HEK293T (cell line): Measurements from ENCODE around the gene RGSL1.

Experiments used
- BHLHE40 ChIP-seq: fragments of 450-650 bp; IDR thresholded peaks from 2 replicates; pipeline ENCODE4 v1.6.1; 2016; ENCODE audit warnings: mild to moderate bottlenecking, moderate library complexity, borderline replicate concordance
- ELF4 ChIP-seq: fragments of 450-650 bp; IDR thresholded peaks from 2 replicates; pipeline ENCODE4 v1.6.1; 2017; ENCODE audit warnings: antibody characterized with exemption
- FOXA1 ChIP-seq: fragments of 450-650 bp; IDR thresholded peaks from 2 replicates; pipeline ENCODE4 v1.6.1; 2016; ENCODE audit warnings: mild to moderate bottlenecking
- FOXM1 ChIP-seq: fragments of 450-650 bp; IDR thresholded peaks from 2 replicates; pipeline ENCODE4 v1.6.1; 2017; ENCODE audit warnings: mild to moderate bottlenecking, borderline replicate concordance
- L3MBTL2 ChIP-seq: fragments of 450-650 bp; conservative IDR thresholded peaks from 2 replicates; pipeline ENCODE4 v1.6.1; 2016; ENCODE audit warnings: mild to moderate bottlenecking
- NFRKB ChIP-seq: fragments of 450-650 bp; IDR thresholded peaks from 2 replicates; pipeline ENCODE4 v1.6.1; 2016; ENCODE audit warnings: mild to moderate bottlenecking, moderate library complexity
- SP1 ChIP-seq: fragments of 450-650 bp; IDR thresholded peaks from 2 replicates; pipeline ENCODE4 v1.6.1; 2017
- SUZ12 ChIP-seq: fragments of 450-650 bp; IDR thresholded peaks from 2 replicates; pipeline ENCODE4 v1.6.1; 2016; ENCODE audit warnings: mild to moderate bottlenecking
- TARDBP ChIP-seq: fragments of 450-650 bp; IDR thresholded peaks from 2 replicates; pipeline ENCODE4 v1.6.1; 2016
- TF ChIP-seq, protein P1 (sequence below): fragments of 450-650 bp; IDR thresholded peaks from 2 replicates; pipeline ENCODE4 v1.6.1; 2016

DNA sequence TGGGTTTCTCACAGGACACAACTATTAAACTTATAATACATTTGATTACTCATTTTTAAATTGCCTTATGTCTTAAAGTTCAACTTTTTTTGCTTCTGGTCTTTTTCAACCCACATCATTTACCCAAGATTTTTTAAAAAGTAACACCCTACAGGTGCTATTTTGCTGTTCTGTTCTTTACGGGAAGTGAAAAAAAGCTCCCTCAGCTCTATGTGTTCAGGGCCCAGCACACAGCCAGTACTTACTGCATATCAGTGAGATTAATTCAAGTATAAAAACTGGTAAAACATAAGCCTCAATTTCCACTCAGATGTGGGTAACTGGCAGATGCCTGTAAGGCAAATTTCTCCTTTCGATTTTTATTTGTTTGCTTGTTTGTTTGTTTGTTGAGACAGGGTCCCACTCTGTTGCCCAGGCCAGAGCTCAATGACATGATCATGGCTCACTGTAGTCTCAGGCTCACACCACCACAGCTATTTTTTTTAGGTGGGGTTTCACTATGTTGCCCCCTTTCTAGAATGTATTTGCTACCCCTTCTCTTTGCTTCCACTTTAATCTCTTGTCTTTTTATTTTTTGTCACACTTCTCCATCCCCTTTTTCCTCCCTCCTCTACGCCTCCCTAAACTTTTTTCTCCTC is 118.8 kb downstream of the RGSL1 start:
- TF ChIP-seq SUZ12 (no peak), TARDBP (no peak), SP1 (no peak), NFRKB (no peak), FOXM1 (no peak), ELF4 (no peak), L3MBTL2 (no peak), FOXA1 (no peak), BHLHE40 (no peak)
- TF ChIP-seq, protein P1, sequence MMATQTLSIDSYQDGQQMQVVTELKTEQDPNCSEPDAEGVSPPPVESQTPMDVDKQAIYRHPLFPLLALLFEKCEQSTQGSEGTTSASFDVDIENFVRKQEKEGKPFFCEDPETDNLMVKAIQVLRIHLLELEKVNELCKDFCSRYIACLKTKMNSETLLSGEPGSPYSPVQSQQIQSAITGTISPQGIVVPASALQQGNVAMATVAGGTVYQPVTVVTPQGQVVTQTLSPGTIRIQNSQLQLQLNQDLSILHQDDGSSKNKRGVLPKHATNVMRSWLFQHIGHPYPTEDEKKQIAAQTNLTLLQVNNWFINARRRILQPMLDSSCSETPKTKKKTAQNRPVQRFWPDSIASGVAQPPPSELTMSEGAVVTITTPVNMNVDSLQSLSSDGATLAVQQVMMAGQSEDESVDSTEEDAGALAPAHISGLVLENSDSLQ: no peak
